H1 (cell line): ENCODE measurements around the gene RNF186. TPM values are rescaled to one million over a fixed set of nuclear protein-coding genes. Genes with fewer than 3 reads are reported as not detected.

Source experiments
- EGR1 ChIP-seq: IDR thresholded peaks from 2 replicates; pipeline ENCODE4 v1.6.1; 2011; ENCODE audit warnings: low read depth, low read length, borderline replicate concordance
- EZH2 ChIP-seq: fragments of 200-600 bp; sonication (generic); IDR thresholded peaks from 2 replicates; pipeline ENCODE4 v1.7.1; 2012; ENCODE audit warnings: low read depth, mild to moderate bottlenecking, moderate library complexity, low read length, inconsistent platforms; ENCODE audit not compliant: severe bottlenecking
- RXRA ChIP-seq: IDR thresholded peaks from 2 replicates; pipeline ENCODE4 v1.6.1; 2011; ENCODE audit warnings: low read depth, mild to moderate bottlenecking, low read length, moderate library complexity; ENCODE audit not compliant: insufficient read depth
- SIX5 ChIP-seq: IDR thresholded peaks from 2 replicates; pipeline ENCODE4 v1.6.1; 2011; ENCODE audit warnings: mild to moderate bottlenecking, low read depth, low read length
- TAF7 ChIP-seq: optimal IDR thresholded peaks from 2 replicates; pipeline ENCODE3; 2011; ENCODE audit warnings: low read depth, mild to moderate bottlenecking, inconsistent platforms, low read length, moderate library complexity, borderline replicate concordance
- TEAD4 ChIP-seq: IDR thresholded peaks from 2 replicates; pipeline ENCODE4 v1.6.1; 2012; ENCODE audit warnings: low read depth, low read length, inconsistent platforms, mixed read lengths
- polyA plus RNA-seq, 7 experiments: library from polyadenylated mRNA; depleted of rRNA in 3 of 7; stranded (reverse) in 5 of 7; unstranded in 2 of 7; fragments of >200 nt in 5 of 7; fragments of 200-250 nt in 2 of 7; gene quantifications; 1 replicate in 5 of 7; 2 replicates in 1 of 7; 4 replicates in 1 of 7; pipeline versions ENCODE4 v1.2.1 to v1.2.3, GENCODE V29; 2011 to 2013; ENCODE audit warnings: missing spikeins in 2 of 7, mixed read lengths in 2 of 7
- total RNA-seq: library from RNA; stranded (reverse); fragmentation: NEBNext Ultra II Directional; extraction: Animal tissue kit (Norgen Biotek cat#: 25700); gene quantifications from 2 replicates; pipeline ENCODE4 v1.2.1, GENCODE V29; 2021

RNF186 gene
- total and polyA plus RNA-seq, 2 of the 8 experiments (the other 6 are each of a cell fraction or from before 2014, with no cell fraction given): not detected

- no peak for TF ChIP-seq SIX5
- TF ChIP-seq EZH2: no peak
- no peak for TF ChIP-seq TEAD4
- no peak for TF ChIP-seq TAF7
- no peak for TF ChIP-seq EGR1
- TF ChIP-seq RXRA: no peak
Observed at GRCh38 chr1:19764848-19765247, 50.2 kb downstream of the RNF186 start (continued).

Other genes with a start within 250 kb of the RNF186 start
- 9.7 and 10.4 TPM in 2 replicates for gene NBL1, start 171.0 kb downstream of the RNF186 start, total RNA-seq
- 8.7 and 10.8 TPM in 2 replicates for gene NBL1, start 171.0 kb downstream of the RNF186 start, polyA plus RNA-seq (2011; rRNA removed)
- gene HTR6, start 150.4 kb downstream of the RNF186 start, total RNA-seq: 0.69 and 0.76 TPM in 2 replicates
- gene HTR6, start 150.4 kb downstream of the RNF186 start, polyA plus RNA-seq (2011; rRNA removed): 0.95 and 1.4 TPM in 2 replicates
- 3.0 and 3.1 TPM in 2 replicates for gene TMCO4, start 15.4 kb downstream of the RNF186 start, total RNA-seq
- 3.1 and 3.6 TPM in 2 replicates for gene TMCO4, start 15.4 kb downstream of the RNF186 start, polyA plus RNA-seq (2011; rRNA removed)
- 11.9 and 12.7 TPM in 2 replicates for gene OTUD3, start 67.1 kb upstream of the RNF186 start, total RNA-seq
- 4.6 and 6.3 TPM in 2 replicates for gene OTUD3, start 67.1 kb upstream of the RNF186 start, polyA plus RNA-seq (2011; rRNA removed)
- not detected in 2 replicates for gene PLA2G2E, start 108.3 kb upstream of the RNF186 start, total RNA-seq
- gene PLA2G2E, start 108.3 kb upstream of the RNF186 start, polyA plus RNA-seq (2011; rRNA removed): not detected in 2 replicates
- gene PLA2G2A, start 164.3 kb upstream of the RNF186 start, total RNA-seq: 0.69 and 1.0 TPM in 2 replicates
- 2.1 and 3.7 TPM in 2 replicates for gene PLA2G2A, start 164.3 kb upstream of the RNF186 start, polyA plus RNA-seq (2011; rRNA removed)